Measurements from ENCODE around the gene KLK4.

KLK4 gene

GRCh38 chr19:50908336-50908735 is 2.9 kb downstream of the KLK4 start:
- no peak for TF ChIP-seq CTCF (IDR thresholded peaks at IDR 0.05; ENCODE audit: low read depth, low read length, missing control alignments)
- H3K4me3 ChIP-seq (replicated peaks; ENCODE audit: low read depth, low read length): no peak overlapping the region
- no peak for DNase-seq (ENCODE audit: extremely low read depth, low read depth)

- TF ChIP-seq CTCF (IDR thresholded peaks at IDR 0.05; ENCODE audit: low read depth, low read length, missing control alignments): peak; percentile 53
- H3K4me3 ChIP-seq (replicated peaks; ENCODE audit: low read depth, low read length): no peak overlapping the region
- DNase-seq (ENCODE audit: extremely low read depth, low read depth): no peak
Observed at GRCh38 chr19:50906217-50906616, 5.0 kb downstream of the KLK4 start.

- DNase-seq (ENCODE audit: extremely low read depth, low read depth): no peak
- TF ChIP-seq CTCF (IDR thresholded peaks at IDR 0.05; ENCODE audit: low read depth, low read length, missing control alignments): no peak
- H3K4me3 ChIP-seq (replicated peaks; ENCODE audit: low read depth, low read length): no peak overlapping the region
Observed at GRCh38 chr19:50902640-50903039, 8.6 kb downstream of the KLK4 start.

- no peak overlapping the region for H3K4me3 ChIP-seq (replicated peaks; ENCODE audit: low read depth, low read length)
- DNase-seq (ENCODE audit: extremely low read depth, low read depth): no peak
- TF ChIP-seq CTCF (IDR thresholded peaks at IDR 0.05; ENCODE audit: low read depth, low read length, missing control alignments): no peak
Observed at GRCh38 chr19:50899569-50899968, 11.6 kb downstream of the KLK4 start.

GRCh38 chr19:50898018-50898417 is 13.2 kb downstream of the KLK4 start:
- DNase-seq (ENCODE audit: extremely low read depth, low read depth): no peak
- no peak for TF ChIP-seq CTCF (IDR thresholded peaks at IDR 0.05; ENCODE audit: low read depth, low read length, missing control alignments)
- H3K4me3 ChIP-seq (replicated peaks; ENCODE audit: low read depth, low read length): no peak overlapping the region

- TF ChIP-seq CTCF (IDR thresholded peaks at IDR 0.05; ENCODE audit: low read depth, low read length, missing control alignments): no peak
- no peak for DNase-seq (ENCODE audit: extremely low read depth, low read depth)
- H3K4me3 ChIP-seq (replicated peaks; ENCODE audit: low read depth, low read length): no peak overlapping the region
Observed at GRCh38 chr19:50897612-50898011, 13.6 kb downstream of the KLK4 start.

GRCh38 chr19:50897191-50897607 is 14.0 kb downstream of the KLK4 start:
- TF ChIP-seq CTCF (IDR thresholded peaks at IDR 0.05; ENCODE audit: low read depth, low read length, missing control alignments): no peak
- no peak overlapping the region for H3K4me3 ChIP-seq (replicated peaks; ENCODE audit: low read depth, low read length)
- DNase-seq (ENCODE audit: extremely low read depth, low read depth): no peak

Data from HFF-Myc (cell line).